ENCODE measurements around the gene DICER1. TPM values are rescaled to one million over a fixed set of nuclear protein-coding genes. Genes with fewer than 3 reads are reported as not detected.

Gene DICER1
- total and polyA plus RNA-seq, 3 donors from 2014 or later, result 31.7 to 111 (median 88.1) TPM

DNA sequence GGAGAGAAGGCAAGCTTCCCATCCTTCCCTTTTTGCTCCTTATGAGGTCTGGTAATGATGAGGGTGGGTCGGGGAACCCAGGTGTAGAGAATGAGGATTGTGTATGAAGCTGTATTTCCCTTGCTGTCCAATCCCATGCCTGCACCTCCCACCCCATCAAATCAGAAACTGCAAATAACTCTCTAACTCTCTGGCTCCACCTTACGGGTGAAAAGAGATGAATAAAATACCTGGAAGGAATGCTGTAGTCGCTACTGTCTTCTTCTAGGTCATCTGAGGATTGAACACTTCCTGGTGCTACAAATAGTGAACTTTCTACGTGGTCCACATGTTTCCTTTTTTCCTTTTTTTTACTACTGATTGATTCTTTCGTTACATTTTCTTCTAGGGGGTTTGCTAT, 38.9 kb upstream of the DICER1 start:
- Histone ChIP-seq H3K27ac (no peak overlapping the region), H3K9me3 (no peaks in the 10 kb centered on the region), H3K36me3 (ENCODE audit: low read depth, missing control alignments) (no peaks in the 10 kb centered on the region), H3K27me3 (no peaks in the 10 kb centered on the region), H3K4me3 (no peak overlapping the region), H3K4me1 (no peaks in the 10 kb centered on the region)
- WGBS, 2 donors, result 71 to 72% methylated on average over 5 of the region's 5 CpGs
- TF ChIP-seq, protein P1, sequence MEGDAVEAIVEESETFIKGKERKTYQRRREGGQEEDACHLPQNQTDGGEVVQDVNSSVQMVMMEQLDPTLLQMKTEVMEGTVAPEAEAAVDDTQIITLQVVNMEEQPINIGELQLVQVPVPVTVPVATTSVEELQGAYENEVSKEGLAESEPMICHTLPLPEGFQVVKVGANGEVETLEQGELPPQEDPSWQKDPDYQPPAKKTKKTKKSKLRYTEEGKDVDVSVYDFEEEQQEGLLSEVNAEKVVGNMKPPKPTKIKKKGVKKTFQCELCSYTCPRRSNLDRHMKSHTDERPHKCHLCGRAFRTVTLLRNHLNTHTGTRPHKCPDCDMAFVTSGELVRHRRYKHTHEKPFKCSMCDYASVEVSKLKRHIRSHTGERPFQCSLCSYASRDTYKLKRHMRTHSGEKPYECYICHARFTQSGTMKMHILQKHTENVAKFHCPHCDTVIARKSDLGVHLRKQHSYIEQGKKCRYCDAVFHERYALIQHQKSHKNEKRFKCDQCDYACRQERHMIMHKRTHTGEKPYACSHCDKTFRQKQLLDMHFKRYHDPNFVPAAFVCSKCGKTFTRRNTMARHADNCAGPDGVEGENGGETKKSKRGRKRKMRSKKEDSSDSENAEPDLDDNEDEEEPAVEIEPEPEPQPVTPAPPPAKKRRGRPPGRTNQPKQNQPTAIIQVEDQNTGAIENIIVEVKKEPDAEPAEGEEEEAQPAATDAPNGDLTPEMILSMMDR (IDR thresholded peaks at IDR 0.05), result no peak
- no peak for TF ChIP-seq POLR2A (IDR thresholded peaks at IDR 0.05)
- intact Hi-C loops (cut with DNase I; ENCODE audit: low total_unique reads), result no loop called here
- no peak for DNase-seq

DNA sequence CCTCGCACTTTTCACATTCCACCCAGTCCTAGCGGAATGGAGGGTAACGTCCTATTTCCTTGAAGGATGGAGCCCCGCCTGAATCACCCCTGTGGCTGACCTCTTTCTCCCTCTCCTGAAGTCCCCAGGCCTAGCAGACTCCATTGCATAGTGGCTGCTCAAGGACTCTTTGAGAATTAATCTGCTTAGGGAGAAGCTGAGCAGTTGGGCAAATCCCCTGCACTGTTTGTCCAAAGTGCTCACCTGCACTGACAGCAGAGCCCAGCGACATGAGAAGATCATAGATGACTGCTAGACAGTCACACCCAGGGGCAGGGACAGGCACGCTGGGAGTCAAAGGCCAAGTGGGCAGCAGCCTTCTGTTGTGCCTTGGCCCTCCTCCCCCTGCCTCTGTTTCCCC, 37.7 kb upstream of the DICER1 start:
- Histone ChIP-seq H3K27ac (no peak overlapping the region), H3K9me3 (no peaks in the 10 kb centered on the region), H3K4me1 (no peaks in the 10 kb centered on the region), H3K36me3 (ENCODE audit: low read depth, missing control alignments) (no peaks in the 10 kb centered on the region), H3K4me3 (no peak overlapping the region), H3K27me3 (no peaks in the 10 kb centered on the region)
- 86 to 89% methylated on average over 6 of the region's 6 CpGs for WGBS, 2 donors
- intact Hi-C loops (cut with DNase I; ENCODE audit: low total_unique reads), result no loop called here
- no peak for DNase-seq
- TF ChIP-seq, protein P1 (IDR thresholded peaks at IDR 0.05), result no peak
- no peak for TF ChIP-seq POLR2A (IDR thresholded peaks at IDR 0.05)

DNA sequence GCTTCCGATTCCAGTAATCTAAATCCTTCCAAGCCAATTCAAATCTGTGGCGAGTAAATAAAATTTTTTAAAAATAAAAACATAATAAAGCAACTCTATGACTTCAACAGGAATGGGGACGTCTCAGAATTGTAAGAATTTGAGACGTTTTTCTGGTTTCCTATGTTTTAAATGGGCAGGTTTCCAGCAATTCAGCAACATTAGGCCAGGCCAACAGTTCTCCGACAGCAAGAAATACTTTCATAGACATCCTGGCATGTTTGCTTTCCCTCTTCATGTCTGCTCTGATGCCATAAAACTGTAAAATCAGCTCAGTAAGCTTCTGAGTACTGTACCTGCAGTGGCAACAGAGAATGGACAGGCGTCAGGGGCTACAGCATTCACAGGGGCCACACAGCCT, 35.8 kb upstream of the DICER1 start:
- no peaks in the 10 kb centered on the region for H3K27me3 ChIP-seq
- TF ChIP-seq, protein P1 (IDR thresholded peaks at IDR 0.05), result no peak
- TF ChIP-seq POLR2A (IDR thresholded peaks at IDR 0.05), result no peak
- no peaks in the 10 kb centered on the region for H3K9me3 ChIP-seq
- DNase-seq, result no peak
- no peaks in the 10 kb centered on the region for H3K36me3 ChIP-seq (ENCODE audit: low read depth, missing control alignments)
- intact Hi-C loops (cut with DNase I; ENCODE audit: low total_unique reads), result no loop called here
- WGBS, 2 donors, result 84 to 89% methylated on average over 6 of the region's 6 CpGs
- no peak overlapping the region for H3K27ac ChIP-seq
- H3K4me3 ChIP-seq, result no peak overlapping the region
- H3K4me1 ChIP-seq, result no peaks in the 10 kb centered on the region

DNA sequence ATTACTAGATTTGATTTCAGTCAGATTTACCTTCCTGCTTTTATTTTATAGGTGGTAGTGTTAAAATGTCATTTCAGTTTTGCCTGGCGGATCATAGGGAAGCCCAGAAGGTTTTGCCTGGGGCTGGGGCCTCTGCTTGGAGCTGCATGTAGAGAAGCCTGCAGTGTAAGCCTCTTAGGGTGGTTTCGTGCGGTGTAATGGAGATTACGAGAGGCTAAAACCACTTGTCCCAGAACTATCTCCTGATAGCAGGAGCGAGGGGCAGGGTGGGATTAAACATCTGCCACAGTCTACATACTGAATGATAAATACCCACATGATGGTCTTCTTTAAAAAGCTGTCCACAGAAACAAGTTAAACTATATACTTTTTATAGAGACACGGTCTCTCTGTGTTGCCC, 35.0 kb upstream of the DICER1 start:
- no peak overlapping the region for H3K4me3 ChIP-seq
- 89 to 98% methylated on average over 4 to 6 of the region's 6 CpGs for WGBS, 2 donors
- no peaks in the 10 kb centered on the region for H3K36me3 ChIP-seq (ENCODE audit: low read depth, missing control alignments)
- H3K27me3 ChIP-seq, result no peaks in the 10 kb centered on the region
- no peaks in the 10 kb centered on the region for H3K4me1 ChIP-seq
- intact Hi-C loops (cut with DNase I; ENCODE audit: low total_unique reads), result no loop called here
- TF ChIP-seq, protein P1 (IDR thresholded peaks at IDR 0.05), result no peak
- no peak for TF ChIP-seq POLR2A (IDR thresholded peaks at IDR 0.05)
- H3K9me3 ChIP-seq, result no peaks in the 10 kb centered on the region
- no peak overlapping the region for H3K27ac ChIP-seq
- no peak for DNase-seq

- H3K9me3 ChIP-seq, result no peaks in the 10 kb centered on the region
- H3K36me3 ChIP-seq (ENCODE audit: low read depth, missing control alignments), result no peaks in the 10 kb centered on the region
- H3K4me3 ChIP-seq, result no peak overlapping the region
- intact Hi-C loops (cut with DNase I; ENCODE audit: low total_unique reads), result no loop called here
- H3K27me3 ChIP-seq, result no peaks in the 10 kb centered on the region
- no peak for DNase-seq
- no peaks in the 10 kb centered on the region for H3K4me1 ChIP-seq
- no peak overlapping the region for H3K27ac ChIP-seq
- WGBS, 2 donors, result 90 to 93% methylated on average over 21 of the region's 21 CpGs
- no peak for TF ChIP-seq POLR2A (IDR thresholded peaks at IDR 0.05)
- TF ChIP-seq, protein P1 (IDR thresholded peaks at IDR 0.05), result no peak
These were observed 34.3 kb upstream of the DICER1 start for GRCh38 chr14:95191445-95192199.
